ENCODE data around the gene ADAMTS17.

ADAMTS17 gene

GRCh38 chr15:100199711-100200286 lies 142.0 kb downstream of the ADAMTS17 start:
- no peak for DNase-seq (ENCODE audit: low read depth in 2 of 2)

- no peak for DNase-seq (ENCODE audit: low read depth in 2 of 2)
These were observed 143.3 kb downstream of the ADAMTS17 start for GRCh38 chr15:100198442-100198841.

GRCh38 chr15:100196326-100197058 lies 145.3 kb downstream of the ADAMTS17 start:
- no peak for DNase-seq (ENCODE audit: low read depth in 2 of 2)

GRCh38 chr15:100194996-100195395 lies 146.8 kb downstream of the ADAMTS17 start:
- no peak for DNase-seq (ENCODE audit: low read depth in 2 of 2)

GRCh38 chr15:100193277-100193860 lies 148.4 kb downstream of the ADAMTS17 start:
- no peak for DNase-seq (ENCODE audit: low read depth in 2 of 2)

GRCh38 chr15:100192097-100193080 lies 149.4 kb downstream of the ADAMTS17 start:
- DNase-seq (ENCODE audit: low read depth in 2 of 2): no peak

GRCh38 chr15:100191161-100191560 lies 150.6 kb downstream of the ADAMTS17 start:
- no peak for DNase-seq (ENCODE audit: low read depth in 2 of 2)

- no peak for DNase-seq (ENCODE audit: low read depth in 2 of 2)
These were observed 151.1 kb downstream of the ADAMTS17 start for GRCh38 chr15:100190675-100191074.

GRCh38 chr15:100189849-100190248 lies 151.9 kb downstream of the ADAMTS17 start:
- no peak for DNase-seq (ENCODE audit: low read depth in 2 of 2)

- no peak for DNase-seq (ENCODE audit: low read depth in 2 of 2)
These were observed 152.5 kb downstream of the ADAMTS17 start for GRCh38 chr15:100189319-100189718.

GRCh38 chr15:100187677-100188076 lies 154.1 kb downstream of the ADAMTS17 start:
- no peak for DNase-seq (ENCODE audit: low read depth in 2 of 2)

GRCh38 chr15:100186960-100187359 lies 154.8 kb downstream of the ADAMTS17 start:
- DNase-seq (ENCODE audit: low read depth in 2 of 2): no peak

GRCh38 chr15:100186366-100186765 lies 155.4 kb downstream of the ADAMTS17 start:
- DNase-seq (ENCODE audit: low read depth in 2 of 2): no peak

GRCh38 chr15:100183921-100184495 lies 157.8 kb downstream of the ADAMTS17 start:
- DNase-seq (ENCODE audit: low read depth in 2 of 2): no peak

- no peak for DNase-seq (ENCODE audit: low read depth in 2 of 2)
These were observed 160.9 kb downstream of the ADAMTS17 start for GRCh38 chr15:100180921-100181320.

GRCh38 chr15:100175406-100176114 lies 166.2 kb downstream of the ADAMTS17 start:
- DNase-seq (ENCODE audit: low read depth in 2 of 2): no peak

GRCh38 chr15:100174904-100175275 lies 166.9 kb downstream of the ADAMTS17 start:
- DNase-seq (ENCODE audit: low read depth in 2 of 2): no peak

- DNase-seq (ENCODE audit: low read depth in 2 of 2): no peak
These were observed 167.4 kb downstream of the ADAMTS17 start for GRCh38 chr15:100174159-100174903.

GRCh38 chr15:100172356-100173024 lies 169.3 kb downstream of the ADAMTS17 start:
- DNase-seq (ENCODE audit: low read depth in 2 of 2): no peak

GRCh38 chr15:100171411-100171810 lies 170.4 kb downstream of the ADAMTS17 start:
- no peak for DNase-seq (ENCODE audit: low read depth in 2 of 2)
